IMR-90 (cell line): Measurements from ENCODE around the gene AQP7. TPM values are rescaled to one million over a fixed set of nuclear protein-coding genes. Genes with fewer than 3 reads are reported as not detected.
"Not testable (repeated sequence)": the region's sequence is repeated elsewhere in the genome, so short reads cannot be mapped to it uniquely, and the experiment has no call there.

Experiments used
- ATAC-seq: fragments of 200-7000 bp; cut with Tn5 transposase; 2 replicates; pipeline ENCODE4 v1.9.1; 2020; ENCODE audit warnings: low read depth, mild to moderate bottlenecking, moderate library complexity
- BruUV-seq: library from RNA; stranded (reverse); fragments of 400-500 nt; replicated peaks from 2 replicates; lab custom pipeline; 2021; lab: Mats Ljungman, UMichigan
- CTCF ChIA-PET: fragments of 300-600 bp; formaldehyde crosslinking; extraction: SDS; loops from one replicate; lab custom pipeline; 2021; ENCODE audit warnings: antibody characterized with exemption; lab: Yijun Ruan, JAX
- POLR2A ChIA-PET: fragments of 300-600 bp; sonication (Branson Sonifier 250); formaldehyde crosslinking; loops from one replicate; lab custom pipeline; 2022; ENCODE audit warnings: antibody characterized with exemption; ENCODE audit not compliant: unreplicated experiment; lab: Charles Lee
- DNase-seq: peaks from one replicate; pipeline ENCODE4 v3.0.0; 2013
- H2AFZ ChIP-seq: replicated peaks from 2 replicates; pipeline ENCODE3; 2013; ENCODE audit warnings: low read length, mild to moderate bottlenecking; ENCODE audit not compliant: poor library complexity
- H2AK5ac ChIP-seq: 2 replicates; pipeline ENCODE4 v1.6.1; 2013; ENCODE audit warnings: low read depth, low read length, inconsistent platforms
- H2AK9ac ChIP-seq: replicated peaks from 2 replicates; pipeline ENCODE3; 2013; ENCODE audit warnings: mild to moderate bottlenecking, low read depth, low read length, moderate library complexity; ENCODE audit not compliant: poor library complexity
- H2BK120ac ChIP-seq: 2 replicates; pipeline ENCODE4 v1.6.1; 2013; ENCODE audit warnings: low read depth, low read length, inconsistent platforms
- H2BK15ac ChIP-seq: 3 replicates; pipeline ENCODE4 v1.6.1; 2013; ENCODE audit warnings: low read depth, low read length, inconsistent platforms
- H2BK20ac ChIP-seq: 2 replicates; pipeline ENCODE4 v1.6.1; 2013; ENCODE audit warnings: low read depth, mild to moderate bottlenecking, inconsistent platforms, low read length, moderate library complexity
- H2BK5ac ChIP-seq: 2 replicates; pipeline ENCODE4 v1.6.1; 2013; ENCODE audit warnings: mild to moderate bottlenecking, low read depth, low read length, inconsistent platforms; ENCODE audit not compliant: poor library complexity, severe bottlenecking
- H3K14ac ChIP-seq: replicated peaks from 2 replicates; pipeline ENCODE4 v1.6.1; 2013; ENCODE audit warnings: low read depth, low read length, inconsistent platforms
- H3K18ac ChIP-seq: 2 replicates; pipeline ENCODE4 v1.6.1; 2013; ENCODE audit warnings: low read depth, low read length, control low read depth
- H3K23ac ChIP-seq: 2 replicates; pipeline ENCODE4 v1.6.1; 2013; ENCODE audit warnings: low read depth, low read length, inconsistent platforms
- H3K27ac ChIP-seq: 2 replicates; pipeline ENCODE4 v1.5.1; 2013; ENCODE audit warnings: mild to moderate bottlenecking, control low read depth, low read length; ENCODE audit not compliant: insufficient read depth
- H3K27me3 ChIP-seq: 2 replicates; pipeline ENCODE4 v1.6.1; 2013; ENCODE audit warnings: low read length; ENCODE audit not compliant: control insufficient read depth, insufficient read depth
- H3K36me3 ChIP-seq: 2 replicates; pipeline ENCODE4 v1.6.1; 2013; ENCODE audit warnings: low read length, mixed read lengths; ENCODE audit not compliant: control insufficient read depth, insufficient read depth
- H3K4ac ChIP-seq: 2 replicates; pipeline ENCODE4 v1.6.1; 2013; ENCODE audit warnings: low read depth, low read length, inconsistent platforms
- H3K4me1 ChIP-seq: 2 replicates; pipeline ENCODE4 v1.6.1; 2013; ENCODE audit warnings: low read length, mixed read lengths; ENCODE audit not compliant: control insufficient read depth, insufficient read depth
- H3K4me2 ChIP-seq: 2 replicates; pipeline ENCODE4 v1.6.1; 2013; ENCODE audit warnings: low read depth, mild to moderate bottlenecking, control low read depth, low read length, moderate library complexity
- H3K4me3 ChIP-seq: 2 replicates; pipeline ENCODE4 v1.5.1; 2013; ENCODE audit warnings: low read depth, mild to moderate bottlenecking, control low read depth, low read length, moderate library complexity; ENCODE audit not compliant: insufficient read depth
- H3K56ac ChIP-seq: 2 replicates; pipeline ENCODE4 v1.6.1; 2013; ENCODE audit warnings: low read length, inconsistent platforms; ENCODE audit not compliant: insufficient read depth; ENCODE audit errors: extremely low read depth
- H3K79me1 ChIP-seq, 2 experiments: 2 replicates each; pipeline ENCODE4 v1.6.1; 2013; ENCODE audit warnings: low read length in 2 of 2, inconsistent platforms in 1 of 2, low read depth in 1 of 2
- H3K9ac ChIP-seq: 2 replicates; pipeline ENCODE4 v1.6.1; 2013; ENCODE audit warnings: low read depth, low read length, control low read depth
- H3K9me1 ChIP-seq: 2 replicates; pipeline ENCODE4 v1.6.1; 2013; ENCODE audit warnings: low read length, inconsistent platforms; ENCODE audit not compliant: insufficient read depth
- H3K9me3 ChIP-seq: 2 replicates; pipeline ENCODE4 v1.6.1; 2013; ENCODE audit warnings: low read length; ENCODE audit not compliant: control insufficient read depth, insufficient read depth
- H4K20me1 ChIP-seq: 2 replicates; pipeline ENCODE4 v1.6.1; 2013; ENCODE audit warnings: low read length, inconsistent platforms; ENCODE audit not compliant: insufficient read depth
- H4K5ac ChIP-seq: 2 replicates; pipeline ENCODE4 v1.6.1; 2013; ENCODE audit warnings: mild to moderate bottlenecking, low read depth, low read length, control low read depth
- H4K8ac ChIP-seq, 2 experiments: 2 replicates each; pipeline ENCODE4 v1.6.1; 2013; ENCODE audit warnings: low read depth in 2 of 2, low read length in 2 of 2, control low read depth in 1 of 2, inconsistent platforms in 1 of 2
- H4K91ac ChIP-seq: 2 replicates; pipeline ENCODE4 v1.6.1; 2013; ENCODE audit warnings: low read depth, low read length, inconsistent platforms; ENCODE audit not compliant: insufficient read depth
- SMC3 ChIP-seq: fragments of 150-350 bp; IDR thresholded peaks from 2 replicates; pipeline ENCODE4 v1.6.1; 2016; ENCODE audit warnings: low read depth, mild to moderate bottlenecking, antibody characterized with exemption, low read length, moderate library complexity
- WGBS, 2 experiments: methylation state at CpG; one replicate each; pipeline versions ENCODE4 v1.1.5 to v1.1.7; 2013; ENCODE audit warnings: missing lambda C conversion rate in 2 of 2; ENCODE audit not compliant: insufficient read length in 1 of 2; ENCODE audit errors: extremely low coverage in 2 of 2; 5-methylcytosine and 5-hydroxymethylcytosine counted together
- dilution Hi-C: fragments of 300-500 bp; cut with HindIII; formaldehyde crosslinking; loops from one replicate; pipeline ENCODE4 v1.14.3; 2018; ENCODE audit warnings: low sequenced_read_pairs; ENCODE audit not compliant: unreplicated experiment
- in situ Hi-C: fragments of 300-500 bp; cut with MboI; formaldehyde crosslinking; loops from 3 replicates; pipeline ENCODE4 v1.14.3; 2019; ENCODE audit warnings: low sequenced_read_pairs, inconsistent platforms, mixed read lengths
- intact Hi-C: fragments of 100-400 bp; cut with micrococcal nuclease; formaldehyde crosslinking; loops from 2 replicates; pipeline ENCODE4 v1.10.0; 2022
- polyA plus RNA-seq, 3 experiments: library from polyadenylated mRNA; depleted of rRNA; stranded (reverse); fragments of >200 nt; gene quantifications; 2 replicates each; pipeline ENCODE4 v1.2.3, GENCODE V29; 2012; ENCODE audit warnings: low replicate concordance in 1 of 3
- total RNA-seq: library from RNA; depleted of rRNA; stranded (reverse); fragments of >200 nt; gene quantifications from 2 replicates; pipeline ENCODE4 v1.2.3, GENCODE V29; 2012

AQP7 gene
- total and polyA plus RNA-seq, 2 of the 4 experiments (the other 2 are of a cell fraction) = 0.07 TPM; not detected in 1

DNA sequence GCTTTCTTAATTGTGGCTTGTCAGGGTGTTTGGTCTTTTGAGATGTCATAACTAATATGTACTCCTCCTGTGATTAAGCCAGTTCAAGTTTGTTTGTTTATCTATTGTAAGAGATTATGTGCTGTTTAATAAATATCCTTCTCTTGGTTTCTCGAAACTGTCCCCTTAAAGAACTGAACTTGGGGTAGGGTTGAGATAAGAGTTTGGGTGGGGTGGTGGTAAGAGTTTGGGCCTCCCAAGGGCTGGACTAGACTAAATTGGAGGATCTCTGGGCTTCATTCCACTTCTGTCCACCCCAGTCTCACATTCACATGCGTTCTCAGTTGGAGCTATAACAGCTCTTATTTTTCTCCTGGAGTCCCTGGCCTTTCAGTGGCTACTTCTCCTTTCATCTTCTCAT, 38.2 kb downstream of the AQP7 start:
- CTCF ChIA-PET = no interaction called here
- no peak overlapping the region for H2AFZ ChIP-seq
- H3K36me3 ChIP-seq = peaks cover 38% of the 10 kb centered on the region
- DNase-seq (no peak), ATAC-seq (no peak)
- no peak overlapping the region for H2BK120ac ChIP-seq
- H2BK5ac ChIP-seq = no peak overlapping the region
- no TSS peak for BruUV-seq
- WGBS, 2 experiments = 100% methylated on average over 1 of the region's 2 CpGs; no CpG with 5 or more reads in 1 of the 2 experiments
- H3K18ac ChIP-seq = no peak overlapping the region
- in situ Hi-C loops (no loop called here), dilution Hi-C loops (no loop called here), intact Hi-C loops (no loop called here)
- no peak overlapping the region for H2BK15ac ChIP-seq
- no peak overlapping the region for H4K8ac ChIP-seq
- H3K4ac ChIP-seq = no peak overlapping the region
- H2AK9ac ChIP-seq = no peak overlapping the region
- H3K14ac ChIP-seq = no peak overlapping the region
- TF ChIP-seq SMC3 = no peak
- H3K56ac ChIP-seq = no peak overlapping the region
- H3K9me3 ChIP-seq = no peaks in the 10 kb centered on the region
- no peak overlapping the region for H3K9ac ChIP-seq
- no peaks in the 10 kb centered on the region; a peak in 2 of 4 replicates for H3K79me1 ChIP-seq
- POLR2A ChIA-PET = no interaction called here
- no peaks in the 10 kb centered on the region for H3K4me1 ChIP-seq
- no peak overlapping the region for H3K27ac ChIP-seq
- H2AK5ac ChIP-seq = no peak overlapping the region
- no peak overlapping the region for H3K23ac ChIP-seq
- H3K27me3 ChIP-seq = no peaks in the 10 kb centered on the region
- no peak overlapping the region for H2BK20ac ChIP-seq
- H3K9me1 ChIP-seq = no peaks in the 10 kb centered on the region
- no peak overlapping the region for H4K91ac ChIP-seq
- no peak overlapping the region for H3K4me3 ChIP-seq
- no peaks in the 10 kb centered on the region for H4K20me1 ChIP-seq
- no peak overlapping the region for H4K5ac ChIP-seq
- H3K4me2 ChIP-seq = no peak overlapping the region

DNA sequence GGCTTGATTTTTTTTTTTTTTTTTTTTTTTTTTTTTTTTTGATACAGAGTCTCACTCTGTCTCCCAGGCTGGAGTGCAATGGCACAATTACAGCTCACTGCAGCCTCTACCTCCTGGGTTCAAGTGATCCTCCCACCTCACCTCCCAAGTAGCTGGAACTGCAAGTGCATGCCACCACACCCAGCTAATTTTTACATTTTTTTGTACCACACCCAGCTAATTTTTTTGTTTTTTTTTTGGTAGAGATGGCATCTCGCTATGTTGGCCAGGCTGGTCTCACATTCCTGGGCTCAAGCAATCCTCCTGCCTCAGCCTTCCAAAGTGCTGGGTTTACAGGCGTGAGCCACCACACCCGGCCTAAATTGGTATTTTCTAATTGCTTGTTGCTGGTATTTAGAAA, 43.7 kb downstream of the AQP7 start:
- H3K4me2 ChIP-seq, H3K56ac ChIP-seq, H3K14ac ChIP-seq, in situ Hi-C loops, H3K27ac ChIP-seq, H3K9me1 ChIP-seq, H2AK5ac ChIP-seq, H2AK9ac ChIP-seq, H3K18ac ChIP-seq, POLR2A ChIA-PET, H2BK20ac ChIP-seq, ATAC-seq, H4K5ac ChIP-seq, H3K4ac ChIP-seq, H4K91ac ChIP-seq, dilution Hi-C loops, H3K36me3 ChIP-seq, H4K8ac ChIP-seq, H3K9ac ChIP-seq, H4K20me1 ChIP-seq, DNase-seq, H2BK15ac ChIP-seq, H3K4me1 ChIP-seq, H2AFZ ChIP-seq, H3K9me3 ChIP-seq, H3K79me1 ChIP-seq, H2BK120ac ChIP-seq, H3K4me3 ChIP-seq, H3K27me3 ChIP-seq, BruUV-seq, H3K23ac ChIP-seq, H2BK5ac ChIP-seq: not testable (repeated sequence)
- no CpG with 5 or more reads among the region's 3 CpGs for WGBS, 2 experiments
- intact Hi-C loops = loop anchor here (5.0 to 10.0 kb wide), 2 partner anchors 36 to 64 kb away; partner anchors contain the start of gene NFX1
- CTCF ChIA-PET = interaction anchor here (0.6 kb wide), 2 partner anchors 74 to 147 kb away, joined by 3 to 4 read pairs; no protein-coding TSS in a partner anchor
